HG02571 (cell line): ENCODE data around the gene BANF2.
A peak's percentile ranks its signal among the peaks of the same experiment; 100 is the strongest.
"Not testable (repeated sequence)": the region's sequence is repeated elsewhere in the genome, so short reads cannot be mapped to it uniquely, and the experiment has no call there.

ENCODE experiments used
- ATAC-seq: cut with Tn5 transposase; IDR thresholded peaks from one replicate; pipeline ENCODE4 v1.9.1; 2021; ENCODE audit warnings: mild to moderate bottlenecking, moderate library complexity; ENCODE audit not compliant: unreplicated experiment

Gene BANF2

DNA sequence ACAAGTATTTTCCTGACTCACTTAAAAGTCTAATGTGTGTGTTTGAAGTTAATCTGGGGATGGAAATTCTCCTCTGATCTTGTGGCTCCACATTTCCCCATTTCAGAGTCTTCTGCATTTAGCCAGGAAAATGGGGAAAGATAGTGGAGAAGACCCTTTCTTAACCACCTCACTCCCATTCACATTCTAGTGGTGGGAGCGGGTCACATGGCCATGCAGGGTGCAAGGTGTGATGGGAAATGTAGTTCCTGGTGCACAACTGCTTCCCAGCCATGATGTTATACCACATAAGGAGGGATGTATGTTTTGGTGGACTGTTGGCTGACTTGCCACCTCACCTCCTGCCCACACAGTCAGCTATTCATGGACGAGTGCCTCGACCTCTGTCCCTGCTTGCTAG, 61.8 kb downstream of the BANF2 start:
- ATAC-seq = no peak

DNA sequence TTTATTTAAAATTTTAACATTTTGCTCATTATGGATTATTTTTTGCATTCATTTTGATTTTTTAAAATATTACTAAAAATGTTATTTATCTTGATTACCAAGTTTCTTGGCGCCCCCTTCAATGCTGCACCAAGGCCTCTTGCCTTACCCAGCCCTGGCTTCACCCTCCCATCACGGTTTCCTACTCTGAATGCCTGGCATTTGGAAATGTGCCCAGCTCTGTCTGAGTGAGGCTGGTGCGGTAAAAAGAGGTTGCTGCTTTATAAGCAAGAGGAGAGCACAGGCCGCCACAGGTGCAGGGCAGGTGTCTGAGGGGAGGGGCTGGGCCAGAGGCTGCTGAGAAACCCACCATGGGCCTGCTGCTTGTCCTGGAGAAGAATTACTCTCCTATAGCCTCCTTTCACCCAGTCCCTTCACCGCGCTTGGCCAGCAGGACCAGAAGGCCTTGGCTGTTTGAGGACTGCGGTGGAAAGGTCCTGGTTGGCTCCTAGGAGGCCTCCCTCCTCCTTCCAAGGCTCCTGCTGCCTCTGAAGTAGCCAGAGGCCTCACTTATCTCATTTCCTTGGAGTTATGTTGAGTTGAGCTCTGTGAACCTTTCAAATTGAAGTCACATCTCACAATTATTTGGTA, 62.6 kb downstream of the BANF2 start:
- ATAC-seq = no peak

DNA sequence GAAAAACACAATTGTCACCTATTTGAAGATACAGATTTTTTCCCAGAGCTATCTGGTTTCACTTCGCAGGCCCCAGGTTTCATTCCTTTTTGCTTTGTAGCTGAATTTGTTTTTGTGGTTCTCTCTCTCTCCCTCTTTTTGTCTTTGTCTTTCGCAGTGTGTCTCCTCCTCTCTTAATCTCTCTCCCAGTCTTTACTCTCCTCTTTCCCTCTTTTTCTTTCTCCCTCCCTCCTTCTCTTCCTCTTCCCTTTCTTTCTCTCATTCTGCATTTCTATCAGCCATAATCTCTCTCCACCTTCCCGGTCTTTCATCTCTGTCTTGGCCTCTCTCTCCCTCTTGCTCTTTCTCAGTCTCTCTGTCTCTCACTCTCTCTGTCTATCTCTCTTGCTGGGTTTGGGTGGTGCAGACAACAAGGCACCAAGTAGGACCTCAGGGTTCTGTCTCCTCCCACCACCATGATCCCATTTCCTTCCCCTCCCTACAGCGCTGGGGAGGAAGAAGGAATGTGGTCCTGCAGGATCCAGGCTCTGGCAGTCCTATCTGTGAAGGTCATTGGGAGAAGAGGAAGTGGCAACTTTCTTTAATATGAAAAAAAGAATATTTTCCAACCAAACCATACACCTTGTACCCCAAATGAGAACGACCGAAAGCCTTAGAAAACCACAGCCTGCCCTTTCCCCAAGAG, 63.2 kb downstream of the BANF2 start:
- ATAC-seq = no peak

DNA sequence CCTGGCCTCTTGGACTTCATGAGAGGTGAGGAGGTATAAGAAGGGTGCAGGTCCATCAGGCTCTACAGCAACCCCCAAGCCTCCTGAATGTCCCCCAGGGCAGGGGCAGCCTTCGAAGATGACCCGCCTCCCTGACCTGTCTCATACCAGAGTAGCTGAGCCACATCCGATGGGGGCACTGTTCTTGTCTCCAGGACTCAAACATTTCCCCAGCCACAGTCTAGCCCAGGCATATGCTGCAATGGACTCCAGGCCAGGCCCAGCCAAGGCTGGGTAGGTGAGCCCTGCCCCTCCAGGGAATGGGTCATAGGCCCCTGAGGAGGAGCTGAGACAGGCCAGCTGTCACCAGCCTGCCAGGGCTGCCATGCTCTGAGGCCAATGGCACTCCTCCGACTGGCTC, 65.3 kb downstream of the BANF2 start:
- no peak for ATAC-seq

DNA sequence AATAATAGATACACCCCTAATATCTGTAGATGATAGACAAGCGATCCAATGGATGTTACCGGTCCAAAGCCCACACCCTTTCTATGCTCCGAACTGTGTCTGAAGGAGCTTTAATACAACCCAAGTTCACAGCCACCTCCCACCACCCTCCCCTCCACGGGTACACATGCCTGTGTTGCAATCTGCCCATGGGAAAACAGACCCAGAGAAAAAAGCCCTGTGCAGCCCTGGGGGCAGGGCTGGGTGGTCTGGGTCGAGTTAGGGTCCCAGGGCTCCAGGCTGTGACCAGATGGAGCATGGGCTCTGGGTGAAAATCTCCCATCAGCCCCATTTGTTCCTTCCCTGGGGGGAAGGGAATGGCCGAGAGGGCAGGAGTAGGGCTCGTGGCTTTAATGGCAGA, 65.8 kb downstream of the BANF2 start:
- ATAC-seq = no peak

DNA sequence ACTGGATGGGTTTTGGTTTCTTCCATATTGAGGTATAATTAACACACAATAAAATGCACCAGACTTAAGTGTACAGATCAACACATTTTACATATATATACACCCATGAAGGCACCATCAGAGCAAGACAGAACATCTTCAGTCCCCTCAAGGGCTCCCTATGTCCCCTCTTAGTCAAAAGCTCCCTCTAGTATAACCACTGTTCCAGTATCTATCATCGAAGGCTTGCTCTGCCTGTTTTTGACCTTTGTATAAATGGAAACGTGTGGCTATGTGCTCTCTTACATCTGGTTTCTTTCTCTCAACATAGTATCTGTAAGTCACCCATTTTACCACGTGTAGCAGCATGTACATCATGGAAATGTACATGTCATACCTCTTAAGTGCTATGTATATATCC, 66.5 kb downstream of the BANF2 start:
- ATAC-seq = no peak

DNA sequence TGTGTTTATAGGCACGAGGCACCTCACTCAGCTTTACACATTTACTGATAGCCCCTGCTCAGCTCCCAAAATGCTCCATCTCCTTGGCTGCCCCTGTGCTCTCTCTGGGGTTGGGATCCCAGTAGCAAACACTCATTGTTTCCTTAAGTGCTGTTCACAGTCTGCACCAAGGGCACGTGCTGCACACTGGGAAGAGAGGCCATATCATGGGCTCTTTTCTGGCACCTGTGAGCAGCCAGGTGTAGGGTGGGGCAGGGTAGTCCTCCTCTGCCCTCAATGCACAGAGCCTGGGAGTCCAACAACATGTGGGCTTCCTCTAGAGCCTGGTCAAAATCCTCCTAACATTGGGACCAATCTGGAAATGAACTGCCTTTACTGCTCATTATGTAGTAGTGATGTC, 67.9 kb downstream of the BANF2 start:
- ATAC-seq = no peak

DNA sequence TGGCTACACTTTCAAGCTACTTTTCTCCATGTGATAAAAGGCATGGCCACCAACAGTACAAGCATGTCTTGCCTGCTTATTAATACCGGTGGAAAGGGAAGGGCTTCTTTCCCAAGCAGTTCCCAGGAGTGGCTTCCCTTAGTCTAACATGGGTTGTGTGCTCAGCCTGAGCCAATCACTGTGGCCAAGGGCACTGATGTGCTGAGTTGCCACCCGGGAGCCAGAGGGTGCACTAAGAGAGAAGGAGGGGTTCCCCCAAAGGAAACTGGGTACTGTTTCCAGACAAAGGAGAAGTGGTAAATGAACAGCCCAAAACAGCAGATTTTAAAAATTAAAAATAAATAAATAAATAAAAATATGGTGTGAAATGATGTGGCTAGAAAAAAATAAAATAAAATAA, 68.5 kb downstream of the BANF2 start:
- no peak for ATAC-seq

DNA sequence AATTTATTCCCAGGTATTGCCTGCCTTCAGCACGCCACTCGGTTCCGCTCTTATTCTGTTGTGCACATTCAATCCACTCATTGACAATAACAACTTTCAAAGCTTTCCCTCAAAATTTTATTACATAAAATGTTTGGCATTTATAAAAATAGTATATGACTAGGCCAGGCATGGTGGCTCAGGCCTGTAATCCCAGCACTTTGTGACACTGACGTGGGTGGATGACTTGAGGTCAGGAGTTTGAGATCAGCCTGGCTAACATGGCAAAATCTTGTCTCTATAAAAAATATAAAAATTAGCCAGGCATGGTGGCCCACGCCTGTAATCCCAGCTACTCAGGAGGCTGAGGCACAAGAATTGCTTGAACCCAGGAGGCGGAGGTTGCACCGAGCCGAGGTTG, 70.0 kb downstream of the BANF2 start:
- not testable (repeated sequence) for ATAC-seq

DNA sequence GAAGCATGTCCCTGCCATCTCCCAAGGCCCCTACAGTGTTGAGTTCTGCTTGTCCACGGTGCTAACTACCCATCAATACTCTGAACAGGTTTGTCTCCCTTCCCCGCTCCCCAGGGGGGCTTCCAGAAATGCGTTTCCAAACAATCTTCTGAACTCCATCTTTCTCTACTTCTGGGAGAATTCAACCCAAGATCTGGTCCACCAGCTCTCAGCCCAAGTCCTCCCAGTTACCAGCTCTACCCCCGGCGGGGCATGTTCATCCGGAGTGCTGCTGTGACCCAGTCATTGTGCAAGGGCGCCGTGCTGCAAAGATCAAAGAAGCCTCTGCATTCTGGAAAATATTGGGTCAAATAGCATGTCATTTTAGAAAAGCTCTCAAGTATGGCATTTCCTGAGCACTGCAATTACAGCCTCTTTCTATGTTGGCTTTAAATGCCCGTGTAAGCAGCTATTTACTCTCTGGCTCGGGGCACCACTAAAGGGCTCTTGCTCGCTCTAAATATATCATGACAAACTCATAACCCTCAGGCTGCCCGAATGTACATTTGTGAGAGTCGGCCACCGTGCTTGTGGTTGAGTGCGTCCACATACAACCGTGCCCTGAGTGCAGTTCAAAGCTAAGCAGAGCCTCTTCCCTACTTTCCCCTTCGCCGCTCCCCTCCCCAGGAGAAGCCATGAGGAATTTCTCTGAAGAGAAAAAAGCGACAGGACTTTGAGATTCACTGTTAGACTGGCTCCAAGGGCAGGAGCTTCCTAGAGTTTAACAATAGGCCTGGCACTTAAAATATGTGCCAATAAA, 71.6 kb downstream of the BANF2 start:
- no peak for ATAC-seq

DNA sequence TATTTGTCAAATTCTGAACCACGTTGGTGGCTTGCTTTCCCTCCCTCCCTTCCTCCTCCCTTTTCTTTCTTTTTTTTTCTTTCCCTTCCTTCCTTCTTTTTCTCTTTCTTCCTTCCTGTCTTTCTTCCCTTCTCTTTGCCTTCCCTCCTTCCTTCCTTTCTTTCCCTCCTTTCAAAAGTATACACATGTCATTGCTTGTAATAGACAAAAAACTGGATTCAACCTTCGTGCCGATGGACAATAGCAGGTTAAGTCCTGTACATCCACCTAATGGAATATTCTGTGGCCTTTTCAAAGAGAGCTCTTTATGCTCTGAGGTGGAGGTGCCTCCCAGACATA, 72.2 kb downstream of the BANF2 start:
- ATAC-seq = no peak

DNA sequence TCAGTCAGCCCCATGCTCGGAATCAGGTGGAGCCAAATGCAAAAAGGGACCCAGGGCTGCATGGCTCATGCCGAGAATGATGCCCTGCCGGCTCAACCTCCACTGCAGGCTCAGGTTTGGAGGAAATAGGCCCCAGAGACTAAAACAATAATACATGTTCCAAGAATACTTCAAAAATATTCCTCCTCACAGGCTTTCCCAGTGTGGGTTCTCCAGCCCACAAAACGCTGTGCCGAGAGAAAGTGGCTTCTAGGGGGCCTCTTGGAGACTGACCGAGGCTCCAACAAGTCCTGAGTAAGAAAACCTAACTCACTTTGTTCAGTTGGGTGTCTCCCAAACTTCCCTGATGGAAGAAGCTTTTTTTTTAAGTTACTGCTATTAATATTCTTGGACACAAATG, 73.9 kb downstream of the BANF2 start:
- ATAC-seq = no peak

DNA sequence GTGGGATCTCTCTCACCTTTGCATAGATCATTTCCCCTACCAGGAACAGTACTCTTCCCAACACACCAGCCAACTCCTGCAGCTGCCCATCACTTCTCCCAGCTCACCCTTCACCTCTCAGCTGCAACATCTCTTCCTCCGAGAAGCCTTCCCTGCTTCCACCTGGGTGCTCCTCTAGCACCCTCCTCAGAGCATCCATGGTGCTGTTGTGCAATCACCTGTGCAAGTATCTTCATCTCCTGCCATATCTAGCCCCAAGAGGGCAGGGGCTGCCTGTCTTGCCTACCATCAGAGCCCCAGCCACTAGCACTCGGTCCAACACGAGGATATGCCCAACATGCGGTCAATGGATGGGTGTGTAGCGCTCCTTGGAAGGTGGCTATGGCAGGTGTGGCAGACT, 75.8 kb downstream of the BANF2 start:
- ATAC-seq = no peak

DNA sequence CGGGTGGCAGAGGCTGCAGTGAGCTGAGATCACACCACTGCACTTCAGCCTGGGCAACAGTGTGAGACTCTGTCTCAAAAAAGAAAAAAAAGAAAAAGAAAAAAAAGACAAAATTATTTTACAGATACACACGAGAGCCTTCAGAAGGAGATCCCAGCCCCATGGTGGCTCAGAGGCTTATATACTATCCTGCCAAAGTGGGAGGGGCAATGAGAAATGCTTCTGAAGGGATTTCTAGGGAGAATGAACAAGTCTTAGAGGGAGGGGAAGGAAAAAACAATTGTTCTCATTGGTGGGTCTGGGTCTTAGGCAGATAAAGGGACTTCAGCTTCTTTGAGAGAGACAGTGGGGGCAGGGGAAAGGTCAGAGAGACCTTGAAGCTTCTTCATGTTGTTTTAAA, 76.8 kb downstream of the BANF2 start:
- ATAC-seq = no peak

DNA sequence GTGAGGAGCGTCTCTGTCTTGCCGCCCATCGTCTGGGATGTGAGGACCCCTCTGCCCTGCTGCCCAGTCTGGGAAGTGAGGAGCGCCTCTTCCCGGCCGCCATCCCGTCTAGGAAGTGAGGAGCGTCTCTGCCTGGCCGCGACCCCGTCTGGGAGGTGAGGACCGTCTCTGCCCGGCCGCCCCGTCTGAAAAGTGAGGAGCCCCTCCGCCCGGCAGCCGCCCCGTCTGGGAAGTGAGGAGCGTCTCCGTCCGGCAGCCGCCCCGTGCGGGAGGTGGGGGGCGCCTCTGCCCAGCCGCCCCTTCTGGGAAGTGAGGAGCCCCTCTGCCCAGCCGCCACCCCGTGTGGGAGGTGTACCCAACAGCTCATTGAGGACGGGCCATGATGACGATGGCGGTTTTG, 79.2 kb downstream of the BANF2 start:
- not testable (repeated sequence) for ATAC-seq

DNA sequence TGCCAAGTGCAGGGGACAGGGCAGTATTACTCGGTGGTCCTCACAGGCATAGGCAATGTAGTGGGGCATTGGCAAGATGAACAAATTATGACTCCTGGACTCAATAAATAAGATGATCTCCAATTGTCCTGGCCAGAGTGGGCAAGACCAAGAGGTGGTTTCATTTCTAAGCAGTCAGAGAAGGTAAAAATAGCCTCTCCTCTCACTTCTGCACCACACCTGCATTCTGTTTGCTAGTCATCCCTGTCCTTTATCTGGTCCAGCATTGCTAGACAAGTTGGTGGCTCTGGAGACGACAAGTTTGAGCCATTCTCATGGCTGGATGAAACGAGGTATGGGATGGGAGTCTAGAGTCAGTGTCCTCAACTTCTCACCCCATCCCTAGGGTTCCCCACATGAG, 83.0 kb downstream of the BANF2 start:
- ATAC-seq = peak; percentile 87

DNA sequence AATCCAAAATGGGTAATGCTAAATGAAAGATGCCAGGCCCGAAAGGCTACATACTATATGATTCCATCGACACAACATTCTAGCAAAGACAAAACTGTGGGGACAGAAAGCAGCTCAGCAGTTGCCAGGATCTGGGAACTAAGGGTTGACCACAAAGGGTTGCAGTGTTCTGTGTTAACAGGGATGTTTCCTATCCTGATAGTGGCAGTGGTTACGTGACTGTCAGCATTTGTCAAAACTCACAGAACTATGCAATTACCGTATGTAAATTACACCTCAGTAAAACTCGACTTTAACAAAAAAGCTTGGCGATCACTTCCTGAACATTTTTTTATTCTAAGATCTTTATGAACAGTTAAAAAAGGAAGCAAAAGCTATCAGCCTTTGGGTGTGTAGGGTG, 83.9 kb downstream of the BANF2 start:
- ATAC-seq = no peak

DNA sequence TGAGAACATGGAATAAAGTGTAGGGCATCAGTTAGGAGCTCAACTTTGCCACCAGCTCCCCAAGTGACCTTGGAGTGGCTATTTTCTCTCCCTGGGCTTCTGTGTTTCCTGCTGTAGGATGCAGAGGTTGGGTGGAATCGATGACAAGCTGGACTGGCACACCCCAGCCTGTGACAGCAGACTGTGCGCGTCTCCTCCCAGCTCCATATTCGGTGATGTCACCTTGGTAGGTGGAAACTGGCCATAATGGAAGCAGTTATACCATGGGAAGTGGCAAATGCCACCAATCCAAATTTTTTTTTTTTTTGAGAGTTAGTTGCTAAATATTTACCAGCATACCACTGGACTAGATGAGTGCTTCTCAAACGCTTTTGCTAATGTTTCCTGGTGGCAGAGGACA, 85.2 kb downstream of the BANF2 start:
- ATAC-seq = no peak
